IPS-NIHi7 (cell line): ENCODE data around the gene ARHGAP35.
"Not testable (repeated sequence)": the region's sequence is repeated elsewhere in the genome, so short reads cannot be mapped to it uniquely, and the experiment has no call there.

ENCODE experiments used
- DNase-seq: peaks from one replicate; pipeline ENCODE4 v3.0.0; 2012; ENCODE audit warnings: mixed read lengths; ENCODE audit errors: extremely low spot score

The ARHGAP35 gene

GRCh38 chr19:46868025-46868802 is 7.4 kb downstream of the ARHGAP35 start:
- no peak for DNase-seq

DNA sequence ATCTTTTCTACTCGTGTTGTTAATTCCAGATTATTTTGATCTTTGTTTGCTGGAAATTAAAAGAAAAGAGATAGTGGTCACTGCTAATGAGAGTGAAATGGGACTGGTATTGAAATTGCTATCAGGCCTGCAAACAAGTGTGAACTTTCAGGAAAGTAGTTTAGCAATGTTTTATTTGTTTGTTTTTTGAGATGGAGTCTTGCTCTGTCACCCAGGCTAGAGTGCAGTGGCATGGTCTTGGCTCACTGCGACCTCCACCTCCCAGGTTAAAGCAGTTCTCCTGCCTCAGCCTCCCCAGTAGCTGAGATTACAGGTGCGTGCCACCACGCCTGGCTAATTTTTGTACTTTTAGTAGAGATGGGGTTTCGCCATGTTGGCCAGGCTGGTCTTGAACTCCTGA is 10.4 kb downstream of the ARHGAP35 start:
- not testable (repeated sequence) for DNase-seq

DNA sequence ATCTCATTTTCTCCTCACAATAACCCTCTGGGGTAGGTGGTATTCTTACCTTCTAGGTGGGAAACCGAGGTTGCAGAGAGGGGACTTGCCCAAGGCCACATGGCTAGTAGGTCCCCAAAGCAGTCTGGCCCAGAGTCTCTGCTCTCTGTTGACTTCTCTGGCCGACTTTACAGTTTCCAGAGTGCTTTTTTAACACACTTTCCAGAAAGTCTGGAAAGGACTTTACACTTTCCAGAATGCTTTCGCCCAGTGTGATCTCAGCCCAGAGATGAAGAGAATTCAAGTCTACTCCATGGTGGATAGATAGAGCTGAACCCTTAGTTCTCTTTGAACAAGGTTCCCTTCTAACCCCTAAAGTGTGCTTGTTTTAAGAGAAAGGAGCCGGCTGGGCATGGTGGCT is 12.2 kb downstream of the ARHGAP35 start:
- no peak for DNase-seq

GRCh38 chr19:46875234-46875633 is 14.4 kb downstream of the ARHGAP35 start:
- DNase-seq, result no peak

DNA sequence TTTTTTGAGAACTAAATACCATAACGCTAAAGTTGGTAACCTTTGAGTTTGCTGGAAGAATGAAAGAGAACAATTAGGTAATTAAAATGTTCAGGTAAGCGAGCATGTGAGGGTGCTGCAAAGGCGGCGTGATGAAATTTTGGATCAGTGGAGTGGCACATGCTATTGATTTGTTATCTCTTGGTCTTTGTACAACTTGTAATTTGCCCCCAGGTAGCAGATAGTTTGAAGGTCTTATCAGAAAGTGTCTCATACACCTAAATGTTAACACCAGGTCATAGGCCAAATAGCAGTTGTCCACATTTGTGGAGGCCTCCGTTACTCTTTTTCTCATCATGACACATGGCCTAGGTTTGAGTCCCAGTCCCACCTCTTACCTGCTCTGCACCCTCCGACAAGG is 14.9 kb downstream of the ARHGAP35 start:
- DNase-seq, result no peak

- no peak for DNase-seq
These were observed 18.0 kb downstream of the ARHGAP35 start for GRCh38 chr19:46878613-46879375.

- no peak for DNase-seq
These were observed 19.6 kb downstream of the ARHGAP35 start for GRCh38 chr19:46880431-46880830.

- no peak for DNase-seq
These were observed 20.3 kb downstream of the ARHGAP35 start for GRCh38 chr19:46881092-46881491.

DNA sequence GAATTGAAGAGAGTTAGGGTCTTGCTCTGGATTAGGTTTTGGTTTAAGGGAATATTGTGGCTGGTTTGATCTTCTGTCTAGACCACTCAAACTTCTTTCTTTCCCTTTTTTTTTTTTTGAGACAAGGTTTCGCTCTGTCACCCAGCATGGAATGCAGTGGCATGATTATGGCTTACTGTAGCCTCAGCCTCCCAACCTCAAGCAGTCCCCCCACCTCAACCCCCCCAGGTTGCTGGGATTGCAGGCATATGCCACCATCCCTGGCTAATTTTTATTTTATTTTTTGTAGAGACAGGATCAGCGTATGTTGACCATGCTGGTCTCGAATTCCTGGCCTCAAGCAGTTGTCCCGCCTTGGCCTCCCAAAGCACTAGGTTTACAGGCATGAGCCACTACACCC is 21.2 kb downstream of the ARHGAP35 start:
- DNase-seq, result no peak

DNA sequence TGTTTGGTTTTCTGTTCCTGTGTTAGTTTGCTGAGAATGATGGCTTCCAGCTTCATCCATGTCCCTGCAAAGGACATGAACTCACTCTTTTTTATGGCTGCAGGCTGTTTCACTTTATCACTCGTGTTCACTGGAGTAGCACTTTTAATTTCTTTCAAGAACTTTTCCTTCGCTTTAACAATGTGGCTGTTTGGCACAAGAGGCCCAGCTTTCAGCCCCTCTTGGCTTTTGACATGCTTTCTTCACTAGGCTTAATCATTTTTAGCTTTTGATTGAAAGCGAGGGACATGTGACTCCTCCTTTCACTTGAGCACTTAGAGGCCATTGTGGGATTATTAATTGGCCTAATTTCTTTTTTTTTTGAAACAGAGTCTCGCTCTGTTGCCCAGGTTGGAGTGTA is 22.0 kb downstream of the ARHGAP35 start:
- DNase-seq, result not testable (repeated sequence)

GRCh38 chr19:46885411-46885810 is 24.6 kb downstream of the ARHGAP35 start:
- DNase-seq, result no peak

DNA sequence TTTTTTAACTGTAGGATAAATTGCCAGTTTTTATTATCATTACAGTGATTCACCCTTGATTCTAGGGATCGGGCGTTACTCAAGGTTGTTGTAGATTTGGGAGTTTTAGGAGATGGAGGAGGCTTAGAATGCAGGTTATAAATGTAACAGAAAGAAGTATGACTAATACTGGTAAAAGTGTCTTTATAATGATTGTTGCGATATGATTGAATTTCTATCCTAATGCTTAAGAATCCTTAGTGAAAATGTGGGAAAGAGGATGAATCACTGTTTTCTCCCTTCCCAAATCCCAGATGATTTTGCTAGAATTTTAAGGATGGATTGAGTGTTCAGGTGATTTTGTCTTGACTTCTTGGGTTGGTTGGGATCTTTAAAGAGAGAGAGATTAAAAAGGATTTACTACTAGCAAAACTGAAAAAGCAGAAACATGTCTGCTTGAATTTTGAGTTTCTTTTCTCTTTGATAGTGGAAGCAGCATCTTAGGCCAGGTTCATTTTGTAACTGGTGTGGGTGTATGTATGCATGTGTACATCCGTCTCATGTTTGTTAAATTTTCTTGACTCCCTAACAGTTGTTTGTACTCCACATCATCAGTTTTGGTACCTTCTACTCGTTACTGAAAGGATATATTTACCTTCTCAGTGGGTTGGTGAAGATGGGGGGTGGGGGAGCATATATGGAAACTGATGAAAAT is 25.9 kb downstream of the ARHGAP35 start:
- no peak for DNase-seq

GRCh38 chr19:46887240-46887782 is 26.5 kb downstream of the ARHGAP35 start:
- DNase-seq, result no peak

GRCh38 chr19:46890423-46891170 is 29.8 kb downstream of the ARHGAP35 start:
- no peak for DNase-seq

GRCh38 chr19:46892252-46893179 is 31.7 kb downstream of the ARHGAP35 start:
- no peak for DNase-seq

DNA sequence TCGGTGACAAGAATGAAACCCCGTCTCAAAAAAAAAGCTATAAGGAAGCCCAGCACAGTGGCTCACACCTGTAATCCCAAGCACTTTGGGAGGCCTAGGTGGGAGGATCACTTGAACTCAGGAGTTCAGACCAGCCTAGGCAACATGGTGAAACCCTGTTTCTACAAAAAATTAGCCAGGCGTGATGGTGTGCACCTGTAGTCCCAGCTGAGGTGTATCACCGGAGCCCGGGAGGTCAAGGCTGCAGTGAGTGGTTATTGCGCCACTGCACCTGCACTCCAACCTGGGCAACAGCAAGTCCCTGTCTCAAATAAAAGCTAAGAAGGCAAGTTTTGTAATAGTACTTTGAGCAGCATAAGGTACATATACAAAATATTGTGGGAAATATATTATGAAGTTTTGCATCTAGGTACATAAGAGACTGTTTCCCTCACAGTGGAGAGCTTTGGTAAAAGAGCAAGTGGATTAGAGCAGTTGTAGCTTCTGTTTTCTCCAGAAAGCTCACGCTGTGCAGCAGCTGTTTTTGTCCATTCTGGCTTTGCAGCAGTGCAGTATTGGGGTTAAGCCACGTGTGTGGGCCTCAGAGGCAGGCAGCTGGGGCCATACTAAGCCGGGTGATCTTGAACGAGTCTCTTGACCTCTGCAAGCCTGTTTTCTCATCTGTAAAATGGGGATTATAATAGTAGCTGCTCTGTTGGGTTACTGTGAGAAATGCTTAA is 35.4 kb downstream of the ARHGAP35 start:
- DNase-seq, result no peak

- no peak for DNase-seq
These were observed 37.9 kb downstream of the ARHGAP35 start for GRCh38 chr19:46898731-46899130.

GRCh38 chr19:46900341-46900740 is 39.5 kb downstream of the ARHGAP35 start:
- DNase-seq, result no peak

- no peak for DNase-seq
These were observed 41.1 kb downstream of the ARHGAP35 start for GRCh38 chr19:46901701-46902401.
